GM19463 (cell line): ENCODE results near the gene TRIP13.
A peak's percentile ranks its signal among the peaks of the same experiment; 100 is the strongest.
"Not testable (repeated sequence)": the region's sequence is repeated elsewhere in the genome, so short reads cannot be mapped to it uniquely, and the experiment has no call there.

Experiments
- ATAC-seq: cut with Tn5 transposase; IDR thresholded peaks from one replicate; pipeline ENCODE4 v1.9.1; 2021; ENCODE audit warnings: mild to moderate bottlenecking, moderate library complexity; ENCODE audit not compliant: unreplicated experiment

Gene TRIP13

DNA sequence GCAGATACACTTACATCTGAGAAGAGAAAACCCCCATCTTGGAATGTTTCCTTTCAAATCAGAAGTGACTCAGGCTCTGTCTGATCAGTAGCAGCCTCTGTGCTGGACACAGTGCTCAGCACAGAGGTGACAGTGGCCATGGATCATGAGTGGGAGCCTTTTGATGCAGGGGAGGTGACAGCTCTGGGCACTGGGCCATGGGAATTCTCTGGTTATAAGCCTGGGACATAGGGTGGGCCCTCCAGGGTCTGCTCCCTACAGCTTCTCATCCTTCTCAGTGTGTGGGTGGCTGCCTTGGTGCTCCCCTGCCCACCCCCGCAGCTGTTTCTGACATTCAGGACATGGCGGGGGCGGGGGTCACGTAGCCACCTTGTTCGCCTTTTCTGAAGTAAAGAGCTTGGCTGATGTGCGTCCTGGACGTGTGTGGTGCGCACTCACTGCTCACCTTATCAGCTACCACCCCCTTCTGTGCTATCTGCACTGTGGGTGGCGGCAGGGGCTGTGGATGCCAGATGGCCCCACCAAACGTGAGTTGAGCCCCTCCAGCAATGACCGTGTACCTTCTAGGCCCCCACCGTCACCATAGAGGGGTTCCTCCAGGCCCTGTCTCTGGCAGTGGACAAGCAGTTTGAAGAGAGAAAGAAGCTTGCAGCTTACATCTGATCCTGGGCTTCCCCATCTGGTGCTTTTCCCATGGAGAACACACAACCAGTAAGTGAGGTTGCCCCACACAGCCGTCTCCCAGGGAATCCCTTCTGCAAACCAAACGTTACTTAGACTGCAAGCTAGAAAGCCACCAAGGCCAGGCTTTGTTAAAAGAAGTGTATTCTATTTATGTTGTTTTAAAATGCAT is 24.0 kb downstream of the TRIP13 start:
- ATAC-seq: no peak

- not testable (repeated sequence) for ATAC-seq
Measured at GRCh38 chr5:918717-919116, 26.0 kb downstream of the TRIP13 start.

DNA sequence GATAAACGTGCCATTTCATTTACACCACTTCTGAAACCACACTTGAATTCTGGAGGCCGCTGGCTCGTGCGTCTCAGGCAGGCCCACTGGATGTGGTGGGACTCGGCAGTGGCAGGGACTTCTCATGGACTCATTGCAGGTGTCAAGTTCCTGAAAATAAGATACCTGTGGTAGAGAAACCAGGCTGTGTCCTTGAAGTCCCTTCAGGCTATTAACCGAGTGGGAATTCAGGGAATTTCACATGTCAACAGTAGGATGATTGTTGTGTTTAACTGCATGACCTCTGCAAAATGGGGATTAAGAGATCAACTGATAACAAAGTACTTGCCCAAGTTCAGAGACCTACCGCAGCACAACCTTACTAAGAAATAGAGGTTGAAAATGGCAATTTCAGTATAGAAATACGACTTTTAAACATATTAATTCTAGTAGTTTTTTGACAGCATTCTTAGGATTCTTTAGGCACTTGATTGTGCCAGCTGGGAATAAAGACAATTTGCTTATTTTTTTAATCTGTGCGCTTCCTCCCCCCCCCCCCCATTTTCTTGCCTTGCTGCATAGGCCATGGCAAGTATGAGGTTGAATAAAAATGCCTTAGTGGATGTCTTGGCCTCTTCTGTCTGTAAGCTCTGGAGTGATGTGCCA is 26.8 kb downstream of the TRIP13 start:
- no peak for ATAC-seq

DNA sequence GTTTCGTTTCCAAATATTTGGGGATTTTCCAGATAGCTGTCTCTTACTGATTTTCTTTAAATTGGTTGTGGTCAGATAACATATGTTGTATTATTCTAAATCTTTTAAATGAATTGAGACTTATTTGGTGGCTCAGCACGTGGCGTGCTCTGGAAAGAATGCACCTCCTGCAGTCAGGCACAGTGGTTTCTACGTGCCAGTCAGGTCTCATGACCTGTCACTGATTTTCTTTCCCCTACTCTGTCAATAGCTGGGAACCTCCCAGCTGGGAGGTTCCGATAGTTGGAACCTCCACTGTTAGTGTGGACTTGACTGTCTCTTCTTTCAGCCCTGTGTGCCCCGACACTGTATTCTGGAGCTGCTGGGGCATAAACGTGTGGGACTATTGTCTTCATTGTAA is 27.6 kb downstream of the TRIP13 start:
- ATAC-seq: no peak

GRCh38 chr5:921456-922435 is 29.1 kb downstream of the TRIP13 start:
- ATAC-seq: no peak

- no peak for ATAC-seq
Measured at GRCh38 chr5:922436-923280, 30.0 kb downstream of the TRIP13 start.

DNA sequence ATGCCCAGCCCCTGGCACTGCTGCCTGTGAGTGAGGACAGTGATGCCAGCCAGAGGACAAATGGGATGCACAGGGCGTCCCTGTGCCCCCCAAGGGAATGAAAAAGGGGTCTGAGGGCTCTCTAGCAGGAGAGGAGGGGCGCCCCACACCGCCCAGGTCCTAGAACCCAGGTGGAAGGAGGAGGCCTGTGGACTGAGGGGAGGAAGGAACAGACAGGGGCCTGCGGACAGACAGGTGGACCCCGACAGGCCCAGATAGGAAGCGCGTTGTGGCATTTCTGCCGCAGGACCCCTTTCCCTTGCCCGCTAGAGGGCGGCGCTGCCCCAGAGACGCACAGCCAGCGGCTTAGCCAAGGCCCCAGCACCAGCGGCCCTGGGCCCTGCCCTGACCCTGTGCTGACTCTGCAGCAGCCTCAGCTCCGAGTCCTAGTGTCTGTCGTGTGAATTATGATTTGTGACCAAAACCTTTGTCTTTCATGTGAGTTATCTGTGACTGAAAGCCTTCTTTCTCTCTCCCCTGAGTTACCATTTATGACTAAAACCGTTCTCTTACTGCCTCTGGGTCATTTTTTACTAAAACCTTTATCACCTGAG is 30.7 kb downstream of the TRIP13 start:
- ATAC-seq: peak; percentile 84

GRCh38 chr5:926417-927171 is 33.9 kb downstream of the TRIP13 start:
- ATAC-seq: no peak

- no peak for ATAC-seq
Measured at GRCh38 chr5:927172-928015, 34.7 kb downstream of the TRIP13 start.

DNA sequence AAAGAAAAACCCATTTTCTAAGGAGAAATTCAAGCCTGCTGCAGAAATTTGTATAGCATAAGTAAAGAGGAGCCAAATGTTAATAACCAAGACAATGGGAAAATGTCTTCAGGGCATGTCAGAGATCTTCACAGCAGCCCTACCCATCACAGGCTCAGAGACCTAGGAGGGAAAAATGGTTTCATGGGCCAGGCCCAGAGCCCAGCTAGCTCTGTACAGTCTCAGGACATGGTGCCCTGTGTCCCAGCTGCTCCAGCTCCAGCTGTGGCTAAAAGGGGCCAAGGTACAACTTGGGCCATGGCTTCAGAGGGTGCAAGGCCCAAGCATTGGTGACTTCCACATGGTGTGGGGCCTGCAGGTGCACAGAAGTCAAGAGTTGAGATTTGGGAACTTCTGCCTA is 36.5 kb downstream of the TRIP13 start:
- not testable (repeated sequence) for ATAC-seq

- no peak for ATAC-seq
Measured at GRCh38 chr5:929596-929995, 36.9 kb downstream of the TRIP13 start.

DNA sequence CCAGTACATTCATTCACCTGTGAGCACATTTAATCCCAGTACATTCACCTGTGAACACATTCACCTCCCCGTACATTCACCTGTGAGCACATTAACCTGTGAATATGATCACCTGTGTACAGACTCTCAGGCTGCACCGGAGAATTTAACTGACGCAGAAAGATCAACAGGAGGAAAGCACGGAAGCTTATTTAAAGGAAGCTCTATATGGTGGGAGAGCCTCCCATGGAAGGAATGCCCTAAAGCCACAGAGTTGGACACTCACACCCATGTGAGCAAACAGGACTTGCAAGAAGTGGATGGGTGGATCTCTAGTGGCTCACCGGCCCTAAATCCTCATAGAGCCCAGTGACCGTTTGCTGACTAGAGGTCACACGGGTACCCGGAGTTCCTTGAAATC is 38.2 kb downstream of the TRIP13 start:
- no peak for ATAC-seq

GRCh38 chr5:931570-932145 is 39.0 kb downstream of the TRIP13 start:
- no peak for ATAC-seq

- ATAC-seq: no peak
Measured at GRCh38 chr5:932151-932627, 39.5 kb downstream of the TRIP13 start.

DNA sequence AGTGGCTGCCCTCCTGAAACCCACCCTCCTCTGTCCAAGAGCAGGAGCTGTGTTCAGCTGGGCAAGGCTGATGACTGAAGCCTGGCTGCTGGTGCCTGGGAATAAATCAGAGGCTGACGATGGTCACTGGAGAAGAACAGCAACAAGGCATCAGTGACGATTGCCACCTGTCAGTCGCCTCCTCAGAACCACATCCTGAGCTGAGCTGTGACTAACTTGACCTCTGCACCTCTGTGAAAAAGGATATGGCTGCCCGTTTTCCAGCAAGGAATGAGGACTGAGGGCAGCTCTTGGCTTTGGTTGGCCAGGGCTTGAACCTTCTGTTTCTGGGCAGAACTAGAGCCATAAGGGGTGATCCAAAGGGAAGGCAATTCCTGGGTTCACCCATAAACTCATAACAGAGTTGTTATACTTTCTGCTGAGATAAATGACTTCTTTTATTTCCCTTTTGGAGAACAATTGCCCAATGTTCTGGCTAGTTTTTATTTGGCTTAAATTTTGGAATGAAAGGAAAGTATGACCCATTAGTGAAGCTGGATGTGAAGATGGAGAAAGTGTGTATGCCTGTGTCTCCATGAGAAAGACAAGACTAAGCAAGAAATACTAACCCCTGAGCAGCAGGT is 40.1 kb downstream of the TRIP13 start:
- no peak for ATAC-seq

- no peak for ATAC-seq
Measured at GRCh38 chr5:933251-933861, 40.7 kb downstream of the TRIP13 start.

- not testable (repeated sequence) for ATAC-seq
Measured at GRCh38 chr5:933951-934350, 41.3 kb downstream of the TRIP13 start.
